WTC11 (cell line): Measurements from ENCODE around the gene CLDN7. TPM values are rescaled to one million over a fixed set of nuclear protein-coding genes. Genes with fewer than 3 reads are reported as not detected.
A peak's percentile ranks its signal among the peaks of the same experiment; 100 is the strongest.

Experiments
- ATAC-seq: fragments of 200-7000 bp; cut with Tn5 transposase; 2 replicates; pipeline ENCODE4 v1.10.0; 2021; ENCODE audit warnings: mild to moderate bottlenecking, moderate library complexity
- CTCF ChIA-PET: fragments of 300-600 bp; sonication (Branson Sonifier 250); formaldehyde crosslinking; loops from one replicate; lab custom pipeline; 2021; ENCODE audit warnings: antibody characterized with exemption; lab: Charles Lee
- POLR2A ChIA-PET: fragments of 350-600 bp; sonication (Branson Sonifier 250); formaldehyde crosslinking; loops from one replicate; lab custom pipeline; 2021; ENCODE audit warnings: antibody characterized with exemption; lab: Charles Lee
- DNase-seq: peaks from one replicate; pipeline ENCODE4 v3.0.0; 2021; ENCODE audit warnings: low spot score
- H3K27ac Mint-ChIP-seq: 2 replicates; pipeline ENCODE4 v1.8.0; 2021; ENCODE audit warnings: mixed read lengths
- H3K27me3 Mint-ChIP-seq: 2 replicates; pipeline ENCODE4 v1.8.0; 2021; ENCODE audit warnings: low read depth, mild to moderate bottlenecking, moderate library complexity, mixed read lengths
- H3K36me3 Mint-ChIP-seq: 2 replicates; pipeline ENCODE4 v1.8.0; 2021; ENCODE audit warnings: mixed read lengths
- H3K4me1 Mint-ChIP-seq: 2 replicates; pipeline ENCODE4 v1.8.0; 2022; ENCODE audit warnings: mixed read lengths
- H3K4me3 Mint-ChIP-seq: 2 replicates; pipeline ENCODE4 v1.8.0; 2021; ENCODE audit warnings: mild to moderate bottlenecking, moderate library complexity, mixed read lengths
- H3K9me3 Mint-ChIP-seq: 2 replicates; pipeline ENCODE4 v1.8.0; 2021; ENCODE audit warnings: mixed read lengths
- ATF3 ChIP-seq: sonication (generic); formaldehyde crosslinking; conservative IDR thresholded peaks from 2 replicates; pipeline ENCODE4 v1.8.1; 2022; ENCODE audit warnings: mild to moderate bottlenecking, missing genetic modification reagents
- CREB1 ChIP-seq: sonication (generic); formaldehyde crosslinking; IDR thresholded peaks from 2 replicates; pipeline ENCODE4 v1.8.0; 2023; ENCODE audit warnings: mild to moderate bottlenecking, missing genetic modification reagents
- E2F4 ChIP-seq: sonication (generic); formaldehyde crosslinking; IDR thresholded peaks from 2 replicates; pipeline ENCODE4 v1.8.1; 2022; ENCODE audit warnings: low read depth, mild to moderate bottlenecking, moderate library complexity, missing genetic modification reagents, borderline replicate concordance
- EMX1 ChIP-seq: fragments of 250-450 bp; sonication (Bioruptor Pico); IDR thresholded peaks from 2 replicates; pipeline ENCODE4 v1.8.0; 2021; ENCODE audit warnings: mild to moderate bottlenecking
- GABPB1 ChIP-seq: sonication (generic); formaldehyde crosslinking; IDR thresholded peaks from 2 replicates; pipeline ENCODE4 v1.8.1; 2023; ENCODE audit warnings: mild to moderate bottlenecking, missing genetic modification reagents
- HMGXB4 ChIP-seq: sonication (generic); formaldehyde crosslinking; IDR thresholded peaks from 2 replicates; pipeline ENCODE4 v1.8.1; 2023; ENCODE audit warnings: mild to moderate bottlenecking, moderate library complexity, missing genetic modification reagents
- IRF1 ChIP-seq: sonication (generic); formaldehyde crosslinking; IDR thresholded peaks from 2 replicates; pipeline ENCODE4 v1.8.0; 2023; ENCODE audit warnings: missing genetic modification reagents
- MXD4 ChIP-seq: fragments of 250-450 bp; sonication (Bioruptor Pico); IDR thresholded peaks from 2 replicates; pipeline ENCODE4 v1.8.0; 2021; ENCODE audit warnings: mild to moderate bottlenecking, moderate library complexity, borderline replicate concordance
- NFE2L1 ChIP-seq: sonication (generic); formaldehyde crosslinking; IDR thresholded peaks from 2 replicates; pipeline ENCODE4 v1.8.1; 2023; ENCODE audit warnings: missing genetic modification reagents
- NFYB ChIP-seq: sonication (generic); formaldehyde crosslinking; conservative IDR thresholded peaks from 2 replicates; pipeline ENCODE4 v1.8.0; 2022; ENCODE audit warnings: low read depth, missing genetic modification reagents
- NR2C2 ChIP-seq: sonication (generic); formaldehyde crosslinking; IDR thresholded peaks from 2 replicates; pipeline ENCODE4 v1.8.0; 2022; ENCODE audit warnings: mild to moderate bottlenecking, missing genetic modification reagents
- NR3C1 ChIP-seq: sonication (generic); formaldehyde crosslinking; conservative IDR thresholded peaks from 2 replicates; pipeline ENCODE4 v1.8.1; 2023; ENCODE audit warnings: low read depth, mild to moderate bottlenecking, missing genetic modification reagents
- RELA ChIP-seq: sonication (generic); formaldehyde crosslinking; IDR thresholded peaks from 2 replicates; pipeline ENCODE4 v1.8.1; 2022; ENCODE audit warnings: missing genetic modification reagents, mild to moderate bottlenecking, borderline replicate concordance
- TEAD1 ChIP-seq: sonication (generic); formaldehyde crosslinking; IDR thresholded peaks from 2 replicates; pipeline ENCODE4 v1.8.0; 2022; ENCODE audit warnings: mild to moderate bottlenecking, missing genetic modification reagents
- USF1 ChIP-seq: sonication (generic); formaldehyde crosslinking; IDR thresholded peaks from 2 replicates; pipeline ENCODE4 v1.8.0; 2022; ENCODE audit warnings: mild to moderate bottlenecking, missing genetic modification reagents
- ZNF138 ChIP-seq: sonication (generic); formaldehyde crosslinking; conservative IDR thresholded peaks from 2 replicates; pipeline ENCODE4 v1.8.1; 2022; ENCODE audit warnings: mild to moderate bottlenecking, moderate library complexity, missing genetic modification reagents
- ZNF281 ChIP-seq: sonication (generic); formaldehyde crosslinking; IDR thresholded peaks from 2 replicates; pipeline ENCODE4 v1.8.0; 2023; ENCODE audit warnings: mild to moderate bottlenecking, missing genetic modification reagents
- ZNF416 ChIP-seq: fragments of 250-450 bp; sonication (Bioruptor Pico); IDR thresholded peaks from 2 replicates; pipeline ENCODE4 v1.9.0; 2021; ENCODE audit warnings: mild to moderate bottlenecking, inconsistent platforms
- ZNF512 ChIP-seq: sonication (generic); formaldehyde crosslinking; IDR thresholded peaks from 2 replicates; pipeline ENCODE4 v1.8.1; 2022; ENCODE audit warnings: missing genetic modification reagents, borderline replicate concordance
- ZSCAN18 ChIP-seq: fragments of 250-450 bp; sonication (Bioruptor Pico); IDR thresholded peaks from 2 replicates; pipeline ENCODE4 v2.1.2; 2022; ENCODE audit warnings: mild to moderate bottlenecking, moderate library complexity
- total RNA-seq: library from RNA; stranded (reverse); gene quantifications from 3 replicates; pipeline ENCODE4 v1.2.3, GENCODE V29; 2021

Gene CLDN7
- total RNA-seq, 1 experiment from 2014 or later = 136 TPM

- TF ChIP-seq GABPB1 (CRISPR knock-in tag) (peak; percentile 99), IRF1 (CRISPR knock-in tag) (0 out of 2 replicates have a peak, but pooled peaks have one; percentile 29), E2F4 (CRISPR knock-in tag) (no peak), CREB1 (CRISPR knock-in tag) (no peak), ZNF281 (CRISPR knock-in tag) (no peak), NFYB (CRISPR knock-in tag) (no peak), NFE2L1 (no peak), EMX1 (no peak), ATF3 (CRISPR knock-in tag) (no peak)
- peak overlapping the region; percentile 34 for H3K4me3 Mint-ChIP-seq
- peaks cover 29% of the 10 kb centered on the region for H3K36me3 Mint-ChIP-seq
- peak overlapping the region; percentile 70 for H3K27ac Mint-ChIP-seq
- ChIA-PET POLR2A (interaction anchor here (0.7 kb wide), 1 partner anchor 35 kb away, joined by 3 read pairs; no protein-coding TSS in a partner anchor), CTCF (interaction anchor here (1.2 kb wide), 1 partner anchor 38 kb away, joined by 3 read pairs; no protein-coding TSS in a partner anchor)
- H3K27me3 Mint-ChIP-seq = no peaks in the 10 kb centered on the region
- no peak for ATAC-seq
- DNase-seq = no peak
- peaks cover 8% of the 10 kb centered on the region for H3K4me1 Mint-ChIP-seq
- no peaks in the 10 kb centered on the region for H3K9me3 Mint-ChIP-seq
These were observed 3.3 kb downstream of the CLDN7 start for GRCh38 chr17:7258731-7259554.

GRCh38 chr17:7256766-7257456 is 5.4 kb downstream of the CLDN7 start:
- ChIA-PET POLR2A (interaction anchor here (1.0 to 1.3 kb wide), 5 partner anchors 9 to 36 kb away, joined by 3 read pairs; partner anchors contain the start of genes DVL2 and PHF23), CTCF (interaction anchor here (0.6 to 1.3 kb wide), 3 partner anchors 26 to 94 kb away, joined by 3 to 7 read pairs (median 3); no protein-coding TSS in a partner anchor)
- Mint-ChIP-seq H3K4me3 (no peak overlapping the region), H3K27ac (peak overlapping the region; percentile 92; the same call in 1 of the 2 replicates), H3K4me1 (peaks cover 11% of the 10 kb centered on the region), H3K27me3 (no peaks in the 10 kb centered on the region), H3K36me3 (peaks cover 35% of the 10 kb centered on the region), H3K9me3 (no peaks in the 10 kb centered on the region)
- no peak for DNase-seq
- ATAC-seq = no peak
- TF ChIP-seq E2F4 (CRISPR knock-in tag) (no peak), ZNF416 (CRISPR knock-in tag) (no peak), RELA (no peak), MXD4 (CRISPR knock-in tag) (no peak), HMGXB4 (CRISPR knock-in tag) (no peak), ZNF138 (no peak), NR2C2 (no peak), TEAD1 (no peak), USF1 (CRISPR knock-in tag) (no peak), ZSCAN18 (CRISPR knock-in tag) (no peak), ZNF512 (no peak), NR3C1 (CRISPR knock-in tag) (no peak)
